Measurements from ENCODE around the gene CCDC70. TPM values are rescaled to one million over a fixed set of nuclear protein-coding genes. Genes with fewer than 3 reads are reported as not detected.

CCDC70 gene
- total RNA-seq, 1 donor from 2014 or later: not detected

- Histone ChIP-seq H3K4me3 (no peak overlapping the region), H3K36me3 (no peaks in the 10 kb centered on the region), H3K9me3 (no peaks in the 10 kb centered on the region), H3K27me3 (no peaks in the 10 kb centered on the region), H3K4me1 (no peaks in the 10 kb centered on the region), H3K27ac (no peak overlapping the region)
- intact Hi-C loops (cut with DNase I): no loop called here
- TF ChIP-seq, protein P1, sequence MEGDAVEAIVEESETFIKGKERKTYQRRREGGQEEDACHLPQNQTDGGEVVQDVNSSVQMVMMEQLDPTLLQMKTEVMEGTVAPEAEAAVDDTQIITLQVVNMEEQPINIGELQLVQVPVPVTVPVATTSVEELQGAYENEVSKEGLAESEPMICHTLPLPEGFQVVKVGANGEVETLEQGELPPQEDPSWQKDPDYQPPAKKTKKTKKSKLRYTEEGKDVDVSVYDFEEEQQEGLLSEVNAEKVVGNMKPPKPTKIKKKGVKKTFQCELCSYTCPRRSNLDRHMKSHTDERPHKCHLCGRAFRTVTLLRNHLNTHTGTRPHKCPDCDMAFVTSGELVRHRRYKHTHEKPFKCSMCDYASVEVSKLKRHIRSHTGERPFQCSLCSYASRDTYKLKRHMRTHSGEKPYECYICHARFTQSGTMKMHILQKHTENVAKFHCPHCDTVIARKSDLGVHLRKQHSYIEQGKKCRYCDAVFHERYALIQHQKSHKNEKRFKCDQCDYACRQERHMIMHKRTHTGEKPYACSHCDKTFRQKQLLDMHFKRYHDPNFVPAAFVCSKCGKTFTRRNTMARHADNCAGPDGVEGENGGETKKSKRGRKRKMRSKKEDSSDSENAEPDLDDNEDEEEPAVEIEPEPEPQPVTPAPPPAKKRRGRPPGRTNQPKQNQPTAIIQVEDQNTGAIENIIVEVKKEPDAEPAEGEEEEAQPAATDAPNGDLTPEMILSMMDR (IDR thresholded peaks at IDR 0.05): no peak
- DNase-seq (ENCODE audit: low spot score in 2 of 2): no peak
These were observed 50.3 kb downstream of the CCDC70 start for GRCh38 chr13:51912091-51912490.

- intact Hi-C loops (cut with DNase I): no loop called here
- Histone ChIP-seq H3K36me3 (no peaks in the 10 kb centered on the region), H3K9me3 (no peaks in the 10 kb centered on the region), H3K4me1 (no peaks in the 10 kb centered on the region), H3K27ac (no peak overlapping the region), H3K4me3 (no peak overlapping the region), H3K27me3 (no peaks in the 10 kb centered on the region)
- TF ChIP-seq, protein P1 (IDR thresholded peaks at IDR 0.05): no peak
- peak in 1 of 2 donors; percentile 8 for DNase-seq (ENCODE audit: low spot score in 2 of 2)
These were observed 50.9 kb downstream of the CCDC70 start for GRCh38 chr13:51912511-51913225.

DNA sequence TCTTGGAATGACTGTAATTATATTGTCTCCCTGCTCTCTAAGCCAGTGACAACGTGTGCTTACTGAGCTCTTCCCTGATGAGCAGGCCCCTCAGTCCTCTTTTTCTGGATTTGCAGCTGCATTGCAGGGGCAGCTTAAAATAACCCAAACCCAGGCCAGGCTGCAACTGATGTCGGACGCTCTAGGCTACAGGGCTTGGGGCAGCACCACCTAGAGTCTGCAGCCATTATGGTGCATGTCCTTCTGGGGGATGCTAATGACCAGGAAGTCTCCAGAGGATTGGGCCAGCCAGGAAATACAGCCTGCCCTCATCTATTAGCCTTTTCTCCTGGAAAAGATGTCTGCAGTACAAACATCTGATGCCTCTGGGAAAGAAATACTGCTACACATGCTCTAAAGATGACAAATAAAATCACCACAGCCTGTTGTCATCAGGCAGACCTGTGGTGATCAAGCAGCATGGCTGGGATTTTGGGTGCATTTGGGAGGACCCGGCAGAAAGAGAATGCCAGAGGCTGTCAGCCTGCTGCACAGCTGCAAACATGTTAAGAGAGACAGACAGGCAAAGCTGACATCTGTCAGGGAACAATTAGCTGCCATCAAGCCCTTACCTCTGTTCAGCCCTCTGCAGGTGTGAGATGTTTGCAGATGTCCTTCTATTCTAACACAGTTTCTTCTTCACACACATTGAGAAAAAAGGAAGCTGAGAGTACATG, 51.8 kb downstream of the CCDC70 start:
- intact Hi-C loops (cut with DNase I): no loop called here
- Histone ChIP-seq H3K36me3 (no peaks in the 10 kb centered on the region), H3K4me1 (no peaks in the 10 kb centered on the region), H3K27me3 (no peaks in the 10 kb centered on the region), H3K27ac (no peak overlapping the region), H3K9me3 (no peaks in the 10 kb centered on the region), H3K4me3 (no peak overlapping the region)
- TF ChIP-seq, protein P1 (IDR thresholded peaks at IDR 0.05): no peak
- DNase-seq (ENCODE audit: low spot score in 2 of 2): peak in 1 of 2 donors; percentile 27

DNA sequence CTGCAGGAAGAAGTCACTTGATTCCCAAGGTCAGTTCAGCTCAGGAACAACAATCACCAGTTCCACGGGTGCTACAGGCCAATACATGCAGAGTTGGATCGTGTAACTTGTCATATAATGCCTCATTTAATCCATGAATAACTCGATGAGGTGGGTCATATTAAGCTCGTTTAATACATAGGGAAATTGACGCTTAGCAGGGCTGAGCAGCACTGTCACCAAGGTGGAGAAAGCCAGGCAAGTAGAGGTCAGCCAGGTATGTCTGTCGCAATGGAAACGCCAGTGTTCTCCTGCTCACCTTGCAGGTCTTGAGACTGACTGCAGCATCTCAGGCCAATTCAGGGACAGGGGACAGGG, 52.3 kb downstream of the CCDC70 start:
- Histone ChIP-seq H3K27ac (no peak overlapping the region), H3K4me1 (no peaks in the 10 kb centered on the region), H3K4me3 (no peak overlapping the region), H3K9me3 (no peaks in the 10 kb centered on the region), H3K27me3 (no peaks in the 10 kb centered on the region), H3K36me3 (no peaks in the 10 kb centered on the region)
- intact Hi-C loops (cut with DNase I): no loop called here
- DNase-seq (ENCODE audit: low spot score in 2 of 2): peak in 1 of 2 donors; percentile 24
- TF ChIP-seq, protein P1 (IDR thresholded peaks at IDR 0.05): no peak

Other genes with a start within 250 kb of the CCDC70 start
- 7.9 TPM for gene DHRS12, start 57.8 kb upstream of the CCDC70 start, total RNA-seq
- gene TMEM272, start 16.8 kb upstream of the CCDC70 start, total RNA-seq: not detected
- 37.7 TPM for gene ATP7B, start 149.5 kb downstream of the CCDC70 start, total RNA-seq
- 13.6 TPM for gene ALG11, start 150.4 kb downstream of the CCDC70 start, total RNA-seq
- 4.0 TPM for gene UTP14C, start 162.7 kb downstream of the CCDC70 start, total RNA-seq

Data from ascending aorta (tissue), 2 donors.